Activated CD4-positive, alpha-beta T cell treated with anti-CD3 and anti-CD28 coated beads for 24 hours (primary cell): Measurements from ENCODE around the gene STMP1.
"Not testable (repeated sequence)": the region's sequence is repeated elsewhere in the genome, so short reads cannot be mapped to it uniquely, and the experiment has no call there.

Experiments
- DNase-seq, 2 donors: peaks; one replicate each; pipeline ENCODE4 v3.0.0-alpha.2; 2020; ENCODE audit warnings: low read depth in 2 of 2

The STMP1 gene

DNA sequence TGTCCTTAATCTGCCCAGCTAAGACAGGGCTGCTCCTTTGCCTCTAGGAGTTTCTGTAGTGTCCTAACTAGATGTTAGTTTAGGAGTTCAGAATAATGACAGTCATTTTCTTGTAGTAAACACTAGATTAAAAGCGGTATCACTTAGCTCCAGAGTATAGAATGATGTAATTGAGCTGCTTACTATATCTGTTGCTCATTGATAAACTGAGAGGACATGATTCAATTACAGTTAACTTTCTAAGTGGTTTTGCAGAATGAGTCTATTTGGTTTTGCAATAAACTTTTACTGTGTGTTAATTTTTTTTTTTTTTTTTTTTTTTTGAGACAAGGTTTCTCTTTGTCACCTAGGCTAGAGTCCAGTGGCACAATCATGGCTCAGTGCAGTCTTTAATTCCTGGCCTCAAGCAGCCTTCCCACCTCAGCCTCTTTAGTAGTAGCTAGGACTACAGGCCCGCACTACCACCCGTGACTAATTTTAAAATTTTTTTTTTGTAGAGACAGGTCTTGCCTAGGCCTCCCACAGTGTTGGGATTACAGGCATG lies 1.8 kb downstream of the STMP1 start:
- DNase-seq, result no peak

- DNase-seq, result no peak
Measured at GRCh38 chr7:135665042-135665441, 2.7 kb downstream of the STMP1 start.

DNA sequence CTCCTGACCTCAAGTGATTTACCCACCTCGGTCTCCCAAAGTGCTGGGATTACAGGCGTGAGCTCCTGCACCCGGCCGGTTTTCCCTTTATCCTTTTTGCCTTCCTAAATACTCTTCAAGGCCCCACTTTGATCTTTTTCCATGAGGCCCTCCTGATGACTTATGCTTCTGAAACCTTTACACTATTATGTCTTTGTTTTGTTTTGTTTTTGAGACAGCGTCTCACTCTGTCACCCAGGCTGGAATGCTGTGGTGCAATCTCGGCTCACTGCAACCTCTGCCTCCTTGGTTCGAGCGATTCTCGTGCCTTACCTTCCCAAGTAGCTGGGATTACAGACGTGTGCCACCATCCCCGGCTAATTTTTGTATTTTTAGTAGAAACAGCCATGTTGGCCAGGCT lies 3.8 kb downstream of the STMP1 start:
- no peak for DNase-seq

- DNase-seq, result no peak
Measured at GRCh38 chr7:135666846-135667245, 4.5 kb downstream of the STMP1 start.

GRCh38 chr7:135667626-135668025 lies 5.3 kb downstream of the STMP1 start:
- not testable (repeated sequence) for DNase-seq

GRCh38 chr7:135668852-135669395 lies 6.6 kb downstream of the STMP1 start:
- DNase-seq, result not testable (repeated sequence)

- DNase-seq, result no peak
Measured at GRCh38 chr7:135669774-135670173, 7.5 kb downstream of the STMP1 start.

GRCh38 chr7:135670179-135670578 lies 7.9 kb downstream of the STMP1 start:
- no peak for DNase-seq

- no peak for DNase-seq
Measured at GRCh38 chr7:135672560-135673359, 10.4 kb downstream of the STMP1 start.

GRCh38 chr7:135673360-135673706 lies 11.0 kb downstream of the STMP1 start:
- no peak for DNase-seq

DNA sequence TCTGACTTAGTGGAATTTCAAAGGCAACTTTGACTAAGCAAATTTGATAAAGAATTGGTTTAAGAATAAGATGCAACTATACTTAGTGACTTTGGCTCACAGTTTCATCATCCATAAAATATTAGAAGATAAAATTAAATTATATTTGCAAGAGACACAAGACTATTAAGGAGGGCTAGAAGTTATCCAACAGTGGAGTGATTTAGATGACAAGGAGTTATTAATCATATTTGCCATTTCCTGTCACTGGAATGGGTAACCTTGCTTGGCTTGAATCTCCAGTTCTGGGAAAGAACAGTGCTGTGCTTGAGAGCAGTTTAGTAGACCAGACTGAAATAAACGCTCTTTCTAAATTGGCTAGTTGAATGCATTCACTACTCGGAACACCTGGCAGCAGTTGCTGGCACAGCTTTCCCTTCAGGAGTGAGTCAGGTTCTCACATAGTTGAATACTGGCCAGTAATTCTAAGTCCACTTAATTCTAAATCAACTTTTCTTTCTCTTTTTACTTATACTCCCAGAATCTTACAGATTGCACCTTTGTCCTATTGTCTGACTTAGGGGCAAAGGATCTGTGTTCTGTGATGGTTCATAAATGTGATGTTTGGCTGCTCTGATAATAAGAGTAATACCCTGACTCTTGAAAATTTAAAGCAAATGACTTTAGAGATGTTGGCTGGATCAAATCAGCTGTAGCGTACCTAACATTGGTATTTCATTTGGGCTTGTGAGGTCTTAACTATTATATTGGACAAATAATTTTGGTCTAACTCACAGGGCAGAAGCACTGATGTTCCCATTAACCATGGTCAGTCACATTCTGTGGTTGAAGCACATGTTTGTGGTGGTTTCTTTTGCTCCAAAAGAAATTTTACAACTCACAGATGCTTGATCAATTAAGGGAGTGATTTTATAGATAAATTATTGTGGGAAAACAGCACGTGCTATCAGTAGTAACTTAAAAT lies 16.6 kb downstream of the STMP1 start:
- DNase-seq, result no peak

DNA sequence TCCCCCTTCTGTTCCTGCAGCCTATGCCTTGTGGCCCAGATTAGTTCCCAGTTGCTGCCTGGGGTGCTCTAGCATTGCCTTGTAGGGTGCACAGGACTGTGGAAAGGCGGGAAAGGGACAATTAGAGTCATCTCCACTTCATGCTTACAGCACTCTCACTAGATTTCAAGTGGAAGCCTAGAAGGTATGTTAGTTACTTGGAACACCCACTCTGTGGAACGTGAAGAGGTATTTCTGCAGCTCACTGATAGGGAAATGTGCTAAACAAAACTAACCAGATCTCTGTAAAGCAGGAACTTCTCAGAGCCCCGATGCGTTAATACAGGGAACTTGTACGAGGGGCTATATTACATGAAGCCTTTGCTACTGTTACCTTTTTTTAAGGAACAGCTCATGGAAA lies 19.4 kb downstream of the STMP1 start:
- no peak for DNase-seq

DNA sequence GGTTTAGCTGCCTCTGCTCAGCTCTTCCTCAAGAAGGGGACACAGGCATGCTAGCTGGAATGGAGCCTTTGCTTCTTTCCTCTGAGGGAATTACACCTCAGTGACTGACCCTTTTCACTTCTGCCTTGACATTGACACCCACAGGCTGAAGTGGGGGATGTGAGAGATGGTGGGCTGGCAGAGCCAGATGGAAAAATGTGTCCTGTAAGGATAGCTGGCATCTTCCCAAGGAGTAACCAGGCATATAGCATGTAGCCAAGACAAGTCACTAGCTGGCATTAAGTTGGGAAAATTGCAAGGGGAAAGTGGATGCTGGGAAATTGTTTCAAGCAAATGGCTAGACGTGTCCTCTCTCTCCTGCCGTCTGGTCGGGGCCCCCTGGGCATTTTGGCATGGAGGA lies 19.9 kb downstream of the STMP1 start:
- no peak for DNase-seq

DNA sequence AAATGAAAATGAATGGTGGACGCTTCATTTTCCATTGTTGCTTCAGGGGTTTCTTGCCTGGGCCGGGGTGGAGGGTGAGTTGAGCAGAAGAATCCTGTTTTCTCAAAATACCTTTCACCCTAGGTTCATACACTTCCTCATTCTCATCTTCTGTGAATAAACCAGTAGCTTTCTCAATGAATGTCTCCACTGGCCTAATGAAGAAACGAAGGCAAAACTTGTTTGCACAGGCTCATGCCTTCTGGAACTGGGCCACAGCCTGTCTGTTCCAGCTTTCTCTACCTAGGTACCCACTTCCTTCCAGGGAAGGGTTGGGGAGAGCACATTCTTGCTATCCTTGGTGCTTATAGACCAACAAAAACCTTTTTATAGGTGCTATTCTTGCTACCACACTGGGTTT lies 21.3 kb downstream of the STMP1 start:
- no peak for DNase-seq

- no peak for DNase-seq
Measured at GRCh38 chr7:135684136-135684535, 21.8 kb downstream of the STMP1 start.

DNA sequence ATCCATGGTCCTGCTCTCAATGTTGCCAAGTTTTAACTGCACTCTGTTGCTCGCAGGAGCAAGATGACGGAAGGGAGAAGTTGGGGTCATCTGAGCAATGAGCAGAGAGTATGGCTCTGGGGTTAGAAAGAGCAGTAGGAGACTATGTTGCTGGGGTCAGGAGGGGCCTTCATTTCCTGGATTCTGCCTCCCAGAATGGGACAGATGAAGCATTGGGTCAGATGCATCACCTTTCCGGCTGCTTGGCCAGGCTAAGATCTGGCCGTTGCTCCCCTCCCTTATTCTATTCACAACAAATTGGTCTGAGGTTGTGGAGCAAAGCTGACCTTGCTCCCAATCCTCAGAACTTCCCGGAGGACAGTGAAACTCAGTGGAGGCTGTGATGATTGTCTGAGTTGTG lies 22.4 kb downstream of the STMP1 start:
- DNase-seq, result no peak

DNA sequence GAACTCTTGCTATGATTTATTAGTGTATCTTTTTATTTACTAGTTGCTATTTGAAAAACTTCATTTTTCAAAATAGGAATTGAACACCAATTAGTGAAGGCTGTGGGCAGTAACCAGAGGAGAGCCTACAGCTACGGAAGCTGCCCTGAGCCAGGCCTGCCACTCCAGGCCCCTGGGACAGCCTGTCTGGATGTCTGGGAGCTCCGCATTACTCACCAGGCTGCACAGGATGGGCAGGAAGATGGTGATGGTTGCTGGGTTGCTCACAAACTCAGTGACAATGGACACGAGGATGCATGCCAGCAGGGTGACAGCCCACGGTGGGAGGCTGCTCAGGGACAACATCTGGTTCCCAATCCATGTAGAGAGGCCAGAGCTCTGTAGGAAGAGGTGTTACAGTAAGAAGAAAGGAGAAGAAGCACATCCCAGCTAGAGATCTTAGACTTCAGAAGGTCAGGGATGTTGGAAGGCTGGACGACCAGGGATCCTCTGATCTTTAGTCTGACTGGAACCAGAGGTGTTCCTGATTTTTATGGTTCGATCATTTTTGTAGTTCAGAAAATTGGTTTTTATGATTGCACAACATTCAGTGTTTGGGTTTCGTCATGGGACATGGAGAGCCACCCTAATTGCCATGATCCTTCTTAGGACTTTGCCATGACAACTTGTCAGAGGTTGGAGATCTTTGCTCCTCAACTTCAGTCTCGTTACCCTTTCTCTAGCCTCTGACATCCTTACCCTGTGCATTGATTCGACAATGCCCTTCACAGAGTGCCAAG lies 23.2 kb downstream of the STMP1 start:
- DNase-seq, result no peak

DNA sequence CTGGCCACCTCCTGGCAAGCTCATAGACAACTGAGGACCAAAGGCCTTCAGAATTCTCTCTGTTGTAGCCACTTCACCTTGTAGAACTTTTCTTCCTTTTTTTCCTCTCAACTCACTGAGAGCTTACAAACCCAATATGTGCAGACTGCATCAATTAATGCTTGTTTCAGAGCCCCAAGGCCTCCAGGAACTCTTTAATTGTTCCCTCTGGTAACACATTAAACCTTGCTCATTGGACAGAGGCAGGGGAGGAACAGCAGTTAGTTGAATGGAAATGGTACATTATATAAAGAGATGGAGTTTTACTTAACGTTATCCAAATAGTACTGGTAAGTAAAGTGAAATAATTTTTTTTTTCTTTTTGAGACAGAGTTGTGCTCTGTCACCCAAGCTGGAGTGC lies 25.2 kb downstream of the STMP1 start:
- no peak for DNase-seq

- no peak for DNase-seq
Measured at GRCh38 chr7:135690566-135690965, 28.3 kb downstream of the STMP1 start.

GRCh38 chr7:135692055-135692454 lies 29.7 kb downstream of the STMP1 start:
- DNase-seq, result no peak

- DNase-seq, result not testable (repeated sequence)
Measured at GRCh38 chr7:135692606-135693005, 30.3 kb downstream of the STMP1 start.

GRCh38 chr7:135693558-135693957 lies 31.2 kb downstream of the STMP1 start:
- no peak for DNase-seq
